ENCODE data around the gene ERGIC3. TPM values are rescaled to one million over a fixed set of nuclear protein-coding genes. Genes with fewer than 3 reads are reported as not detected.

ERGIC3 gene
- total and polyA plus RNA-seq, 2 of the 13 experiments (the other 11 are each of a cell fraction or from before 2014, with no cell fraction given) = 407 to 670 TPM

- no peak for TF ChIP-seq ZHX2 (IDR thresholded peaks at IDR 0.05; ENCODE audit: low read depth)
- TF ChIP-seq ZHX2 (CRISPR knock-in tag; IDR thresholded peaks at IDR 0.05; ENCODE audit: borderline replicate concordance) = peak; percentile 42; the same call in 1 of the 2 replicates
- no peak for TF ChIP-seq SP2 (CRISPR knock-in tag; IDR thresholded peaks at IDR 0.05)
- TF ChIP-seq ZSCAN21 (CRISPR knock-in tag; IDR thresholded peaks at IDR 0.05; ENCODE audit: borderline replicate concordance) = peak; percentile 63; the same call in 1 of the 2 replicates
- TF ChIP-seq FOXK2 (IDR thresholded peaks at IDR 0.05) = no peak
- TF ChIP-seq ZNF136 (CRISPR knock-in tag; IDR thresholded peaks at IDR 0.05; ENCODE audit: low read depth) = no peak
- 0 out of 2 replicates have a peak, but pooled peaks have one; percentile 44 for TF ChIP-seq MEIS1 (CRISPR knock-in tag; IDR thresholded peaks at IDR 0.05; ENCODE audit: borderline replicate concordance)
- TF ChIP-seq IKZF4 (CRISPR knock-in tag; IDR thresholded peaks at IDR 0.05; ENCODE audit: borderline replicate concordance, low read depth, not compliant biosample characterization) = peak; percentile 82
- TF ChIP-seq, protein P1, sequence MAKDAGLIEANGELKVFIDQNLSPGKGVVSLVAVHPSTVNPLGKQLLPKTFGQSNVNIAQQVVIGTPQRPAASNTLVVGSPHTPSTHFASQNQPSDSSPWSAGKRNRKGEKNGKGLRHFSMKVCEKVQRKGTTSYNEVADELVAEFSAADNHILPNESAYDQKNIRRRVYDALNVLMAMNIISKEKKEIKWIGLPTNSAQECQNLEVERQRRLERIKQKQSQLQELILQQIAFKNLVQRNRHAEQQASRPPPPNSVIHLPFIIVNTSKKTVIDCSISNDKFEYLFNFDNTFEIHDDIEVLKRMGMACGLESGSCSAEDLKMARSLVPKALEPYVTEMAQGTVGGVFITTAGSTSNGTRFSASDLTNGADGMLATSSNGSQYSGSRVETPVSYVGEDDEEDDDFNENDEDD (CRISPR knock-in tag; IDR thresholded peaks at IDR 0.05; ENCODE audit: borderline replicate concordance) = peak; percentile 88
- no peak for TF ChIP-seq MTF2 (CRISPR knock-in tag; IDR thresholded peaks at IDR 0.05; ENCODE audit: borderline replicate concordance)
- TF ChIP-seq SAFB2 (CRISPR knock-in tag; IDR thresholded peaks at IDR 0.05; ENCODE audit: borderline replicate concordance, low read depth) = no peak
- TF ChIP-seq EZH2 (conservative IDR thresholded peaks at IDR 0.05; ENCODE audit: low read depth, low read length) = no peak
- TF ChIP-seq MBNL3 (CRISPR knock-in tag; conservative IDR thresholded peaks at IDR 0.05) = no peak
- no peak for TF ChIP-seq ZNF441 (CRISPR knock-in tag; IDR thresholded peaks at IDR 0.05; ENCODE audit: borderline replicate concordance)
- TF ChIP-seq HDAC1 (CRISPR knock-in tag; IDR thresholded peaks at IDR 0.05) = no peak
- no peak for TF ChIP-seq THYN1 (CRISPR knock-in tag; IDR thresholded peaks at IDR 0.05; ENCODE audit: borderline replicate concordance, low read depth)
- no peak for TF ChIP-seq PHF21A (CRISPR knock-in tag; IDR thresholded peaks at IDR 0.05)
- TF ChIP-seq ZNF768 (CRISPR knock-in tag; IDR thresholded peaks at IDR 0.05) = peak; percentile 49; the same call in 1 of the 2 replicates
- TF ChIP-seq SKIL (CRISPR knock-in tag; IDR thresholded peaks at IDR 0.05; ENCODE audit: borderline replicate concordance) = no peak
- no peak for TF ChIP-seq RARA (CRISPR knock-in tag; IDR thresholded peaks at IDR 0.05)
Observed at GRCh38 chr20:35600993-35601973, 59.4 kb downstream of the ERGIC3 start (continued).
